ENCODE results near the gene STRN. TPM values are rescaled to one million over a fixed set of nuclear protein-coding genes. Genes with fewer than 3 reads are reported as not detected.

The STRN gene
- total and polyA plus RNA-seq, 2 donors (not counting 1 experiment from before 2014, with no cell fraction given) = 13.7 to 19.9 TPM

DNA sequence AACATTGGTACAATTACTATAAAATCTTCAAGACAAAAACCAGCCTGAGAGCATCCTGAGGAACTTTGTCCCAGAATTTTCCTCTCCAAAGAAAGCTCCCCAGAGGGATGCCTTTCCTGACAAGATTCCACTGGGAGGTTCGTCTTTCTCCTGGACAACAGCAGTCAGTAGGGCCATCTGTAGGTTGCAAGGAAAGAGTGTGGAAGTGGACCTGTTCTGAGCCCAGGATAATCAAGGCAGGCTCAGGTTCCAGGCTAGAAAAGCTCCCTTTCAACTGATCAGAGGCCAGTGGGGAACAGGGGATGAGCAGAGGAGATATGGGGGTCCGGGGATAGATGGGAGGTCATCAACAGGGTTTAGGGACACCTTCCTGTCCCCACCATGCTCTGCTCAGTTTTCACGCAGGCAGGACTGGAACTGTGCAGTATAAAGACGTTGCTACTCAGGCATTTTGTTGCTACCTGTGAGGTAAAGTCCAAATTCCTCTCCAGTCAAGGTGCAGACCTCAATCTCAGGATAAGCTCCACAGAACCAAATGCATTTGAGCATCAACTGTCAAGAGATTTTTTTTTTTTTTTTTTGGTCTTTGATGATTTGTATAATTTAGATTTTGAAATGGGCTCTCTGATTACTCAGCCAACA is 126.2 kb downstream of the STRN start:
- Histone ChIP-seq H3K79me2 (ENCODE audit: control insufficient read depth, insufficient read depth, low read length) (no peaks in the 10 kb centered on the region), H2AFZ (ENCODE audit: low read length) (no peak overlapping the region), H3K4me3 (replicated peaks in 1 of 4; ENCODE audit: control extremely low read depth in 1 of 4, insufficient read depth in 1 of 4, low read depth in 3 of 4, low read length in 4 of 4) (no peak overlapping the region), H3K27ac (ENCODE audit: insufficient read depth, low read length) (no peak overlapping the region), H3K27me3 (ENCODE audit: control insufficient read depth, insufficient read depth, low read length) (no peaks in the 10 kb centered on the region), H3K4me2 (ENCODE audit: extremely low read depth, insufficient read depth, low read length) (no peak overlapping the region), H3K4me1 (ENCODE audit: control insufficient read depth, extremely low read depth, insufficient read depth, low read length) (no peaks in the 10 kb centered on the region), H3K9ac (ENCODE audit: insufficient read depth, low read length) (no peak overlapping the region), H3K36me3 (ENCODE audit: control insufficient read depth, insufficient read depth, low read length) (no peaks in the 10 kb centered on the region), H3K9me3 (ENCODE audit: control insufficient read depth, insufficient read depth, low read depth, low read length) (no peaks in the 10 kb centered on the region), H4K20me1 (ENCODE audit: control insufficient read depth, extremely low read depth, insufficient read depth, low read length) (no peaks in the 10 kb centered on the region)
- TF ChIP-seq, protein P1, sequence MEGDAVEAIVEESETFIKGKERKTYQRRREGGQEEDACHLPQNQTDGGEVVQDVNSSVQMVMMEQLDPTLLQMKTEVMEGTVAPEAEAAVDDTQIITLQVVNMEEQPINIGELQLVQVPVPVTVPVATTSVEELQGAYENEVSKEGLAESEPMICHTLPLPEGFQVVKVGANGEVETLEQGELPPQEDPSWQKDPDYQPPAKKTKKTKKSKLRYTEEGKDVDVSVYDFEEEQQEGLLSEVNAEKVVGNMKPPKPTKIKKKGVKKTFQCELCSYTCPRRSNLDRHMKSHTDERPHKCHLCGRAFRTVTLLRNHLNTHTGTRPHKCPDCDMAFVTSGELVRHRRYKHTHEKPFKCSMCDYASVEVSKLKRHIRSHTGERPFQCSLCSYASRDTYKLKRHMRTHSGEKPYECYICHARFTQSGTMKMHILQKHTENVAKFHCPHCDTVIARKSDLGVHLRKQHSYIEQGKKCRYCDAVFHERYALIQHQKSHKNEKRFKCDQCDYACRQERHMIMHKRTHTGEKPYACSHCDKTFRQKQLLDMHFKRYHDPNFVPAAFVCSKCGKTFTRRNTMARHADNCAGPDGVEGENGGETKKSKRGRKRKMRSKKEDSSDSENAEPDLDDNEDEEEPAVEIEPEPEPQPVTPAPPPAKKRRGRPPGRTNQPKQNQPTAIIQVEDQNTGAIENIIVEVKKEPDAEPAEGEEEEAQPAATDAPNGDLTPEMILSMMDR (conservative IDR thresholded peaks at IDR 0.05 in 1 of 2, IDR thresholded peaks at IDR 0.05 in 1 of 2; ENCODE audit: low read depth in 1 of 2, low read length in 2 of 2) = no peak
- no peak for TF ChIP-seq EZH2 (IDR thresholded peaks at IDR 0.05; ENCODE audit: low read length, missing control alignments)
- no peak for DNase-seq (ENCODE audit: low read depth in 2 of 2)

DNA sequence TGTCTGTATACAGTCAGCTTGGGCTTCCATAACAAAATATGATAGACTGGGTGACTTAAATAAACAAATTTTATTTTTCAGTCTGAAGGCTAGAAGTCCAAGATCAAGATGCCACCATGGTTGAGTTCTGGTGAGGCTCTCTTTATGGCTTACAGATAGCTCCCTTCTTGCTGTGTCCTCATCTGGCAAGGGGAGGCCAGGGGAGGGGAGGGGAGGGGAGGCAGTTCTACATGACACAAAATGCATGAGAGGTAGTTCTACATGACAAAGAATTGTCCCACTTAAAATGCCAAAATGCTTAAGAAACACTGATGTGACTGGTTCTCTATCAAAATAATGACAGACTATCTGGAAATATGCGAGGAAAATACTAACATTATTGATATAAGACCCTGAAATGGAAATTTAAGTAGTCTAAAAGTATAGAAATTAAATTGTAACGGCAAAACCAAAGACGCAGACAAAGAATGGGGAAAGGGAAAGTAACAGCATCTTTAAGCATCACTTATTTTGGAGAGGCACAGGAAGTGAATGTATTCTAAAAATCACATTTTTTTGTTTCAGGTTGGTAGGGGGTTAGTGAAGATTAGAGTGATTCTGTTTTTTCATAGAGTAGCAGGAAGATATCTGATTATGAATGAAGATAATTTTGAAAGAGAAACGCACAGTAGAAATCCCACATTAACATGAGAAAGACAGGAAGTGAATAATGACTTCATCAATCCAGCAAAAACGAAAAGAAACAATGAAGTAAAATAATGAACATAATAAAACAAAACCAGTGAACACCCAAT is 131.4 kb downstream of the STRN start:
- Histone ChIP-seq H3K9me3 (ENCODE audit: control insufficient read depth, insufficient read depth, low read depth, low read length) (no peaks in the 10 kb centered on the region), H3K4me3 (replicated peaks in 1 of 4; ENCODE audit: control extremely low read depth in 1 of 4, insufficient read depth in 1 of 4, low read depth in 3 of 4, low read length in 4 of 4) (no peak overlapping the region), H2AFZ (ENCODE audit: low read length) (no peak overlapping the region), H3K36me3 (ENCODE audit: control insufficient read depth, insufficient read depth, low read length) (no peaks in the 10 kb centered on the region), H3K27ac (ENCODE audit: insufficient read depth, low read length) (no peak overlapping the region), H3K79me2 (ENCODE audit: control insufficient read depth, insufficient read depth, low read length) (no peaks in the 10 kb centered on the region), H3K4me1 (ENCODE audit: control insufficient read depth, extremely low read depth, insufficient read depth, low read length) (no peaks in the 10 kb centered on the region), H3K4me2 (ENCODE audit: extremely low read depth, insufficient read depth, low read length) (no peak overlapping the region), H3K27me3 (ENCODE audit: control insufficient read depth, insufficient read depth, low read length) (no peaks in the 10 kb centered on the region), H3K9ac (ENCODE audit: insufficient read depth, low read length) (no peak overlapping the region), H4K20me1 (ENCODE audit: control insufficient read depth, extremely low read depth, insufficient read depth, low read length) (no peaks in the 10 kb centered on the region)
- no peak for TF ChIP-seq EZH2 (IDR thresholded peaks at IDR 0.05; ENCODE audit: low read length, missing control alignments)
- TF ChIP-seq, protein P1 (conservative IDR thresholded peaks at IDR 0.05 in 1 of 2, IDR thresholded peaks at IDR 0.05 in 1 of 2; ENCODE audit: low read depth in 1 of 2, low read length in 2 of 2) = no peak
- DNase-seq (ENCODE audit: low read depth in 2 of 2) = no peak

DNA sequence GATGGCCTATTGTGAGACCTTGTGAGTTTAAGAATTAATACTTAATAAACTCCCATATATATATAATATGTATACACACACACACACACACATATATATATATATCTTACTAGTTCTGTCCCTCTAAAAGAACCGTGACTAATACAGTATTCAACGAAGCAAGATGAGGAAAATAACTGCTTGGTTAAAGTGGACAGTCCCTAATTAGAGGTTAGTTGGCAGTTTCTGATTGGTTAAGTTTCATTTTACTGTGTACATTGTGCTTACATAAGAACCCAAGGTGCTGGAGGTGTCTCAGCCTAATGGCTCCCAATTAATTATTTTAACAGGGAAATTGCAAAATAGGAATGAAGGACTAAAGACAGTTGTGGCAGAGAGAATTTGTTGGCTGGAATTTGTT is 132.1 kb downstream of the STRN start:
- Histone ChIP-seq H3K9ac (ENCODE audit: insufficient read depth, low read length) (no peak overlapping the region), H3K9me3 (ENCODE audit: control insufficient read depth, insufficient read depth, low read depth, low read length) (no peaks in the 10 kb centered on the region), H4K20me1 (ENCODE audit: control insufficient read depth, extremely low read depth, insufficient read depth, low read length) (no peaks in the 10 kb centered on the region), H3K27me3 (ENCODE audit: control insufficient read depth, insufficient read depth, low read length) (no peaks in the 10 kb centered on the region), H3K4me2 (ENCODE audit: extremely low read depth, insufficient read depth, low read length) (no peak overlapping the region), H3K4me1 (ENCODE audit: control insufficient read depth, extremely low read depth, insufficient read depth, low read length) (no peaks in the 10 kb centered on the region), H2AFZ (ENCODE audit: low read length) (no peak overlapping the region), H3K27ac (ENCODE audit: insufficient read depth, low read length) (no peak overlapping the region), H3K36me3 (ENCODE audit: control insufficient read depth, insufficient read depth, low read length) (no peaks in the 10 kb centered on the region), H3K79me2 (ENCODE audit: control insufficient read depth, insufficient read depth, low read length) (no peaks in the 10 kb centered on the region), H3K4me3 (replicated peaks in 1 of 4; ENCODE audit: control extremely low read depth in 1 of 4, insufficient read depth in 1 of 4, low read depth in 3 of 4, low read length in 4 of 4) (no peak overlapping the region)
- DNase-seq (ENCODE audit: low read depth in 2 of 2) = no peak
- TF ChIP-seq EZH2 (IDR thresholded peaks at IDR 0.05; ENCODE audit: low read length, missing control alignments) = no peak
- TF ChIP-seq, protein P1 (conservative IDR thresholded peaks at IDR 0.05 in 1 of 2, IDR thresholded peaks at IDR 0.05 in 1 of 2; ENCODE audit: low read depth in 1 of 2, low read length in 2 of 2) = no peak
